Activated naive CD4-positive, alpha-beta T cell treated with anti-CD3 and anti-CD28 coated beads, Interleukin-2, amount 50 U/mL, for 72 hours (primary cell): ENCODE results near the gene MGST3. TPM values are rescaled to one million over a fixed set of nuclear protein-coding genes. Genes with fewer than 3 reads are reported as not detected.
"Not testable (repeated sequence)": the region's sequence is repeated elsewhere in the genome, so short reads cannot be mapped to it uniquely, and the experiment has no call there.

Experiments used
- ATAC-seq, 2 donors: fragments of 150-1000 bp; cut with Tn5 transposase; 2 replicates each; pipeline ENCODE4 v1.10.0; 2021; ENCODE audit warnings: mild to moderate bottlenecking in 2 of 2, moderate library complexity in 2 of 2
- DNase-seq, 2 donors: peaks; one replicate each; pipeline ENCODE4 v3.0.0; 2021 to 2022; ENCODE audit warnings: low spot score in 2 of 2
- H3K27ac Mint-ChIP-seq, 2 donors: one replicate each; pipeline ENCODE4 v1.8.0; 2022; ENCODE audit warnings: mild to moderate bottlenecking in 2 of 2, mixed read lengths in 2 of 2
- H3K36me3 Mint-ChIP-seq, 2 donors: one replicate each; pipeline ENCODE4 v1.8.0; 2022; ENCODE audit warnings: mixed read lengths in 2 of 2
- H3K9me3 Mint-ChIP-seq, 2 donors: one replicate each; pipeline ENCODE4 v1.8.0; 2022; ENCODE audit warnings: mixed read lengths in 2 of 2
- total RNA-seq, 2 donors: library from RNA; stranded (reverse); gene quantifications; one replicate each; pipeline ENCODE4 v1.2.3, GENCODE V29; 2022

The MGST3 gene
- total RNA-seq, 2 donors from 2014 or later: 33.6 to 72.2 TPM

GRCh38 chr1:165619647-165620151, 11.3 kb upstream of the MGST3 start:
- ATAC-seq (no peak), DNase-seq (no peak)
- Mint-ChIP-seq H3K27ac (no peak overlapping the region), H3K9me3 (no peaks in the 10 kb centered on the region), H3K36me3 (no peaks in the 10 kb centered on the region)

DNA sequence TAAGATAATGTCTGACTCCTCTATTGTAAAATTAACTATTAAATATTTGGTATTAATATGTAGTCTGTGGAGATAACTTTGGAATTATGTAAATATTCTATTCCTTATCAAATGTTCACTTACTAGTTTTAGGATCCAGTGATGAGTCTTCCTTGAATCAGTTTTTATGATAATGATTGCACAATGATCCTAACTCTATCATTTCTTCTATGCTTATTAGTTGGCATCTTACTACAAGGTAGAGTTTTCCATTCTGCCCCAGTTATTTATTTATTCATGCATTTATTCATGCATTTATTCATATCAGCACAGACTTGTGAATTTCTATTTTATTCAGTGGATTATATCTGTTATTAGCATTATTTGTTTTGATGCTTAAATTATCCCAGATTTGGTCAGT, 7.4 kb upstream of the MGST3 start:
- no peaks in the 10 kb centered on the region for H3K9me3 Mint-ChIP-seq
- no peak overlapping the region for H3K27ac Mint-ChIP-seq
- DNase-seq: no peak
- no peak for ATAC-seq
- no peaks in the 10 kb centered on the region for H3K36me3 Mint-ChIP-seq

DNA sequence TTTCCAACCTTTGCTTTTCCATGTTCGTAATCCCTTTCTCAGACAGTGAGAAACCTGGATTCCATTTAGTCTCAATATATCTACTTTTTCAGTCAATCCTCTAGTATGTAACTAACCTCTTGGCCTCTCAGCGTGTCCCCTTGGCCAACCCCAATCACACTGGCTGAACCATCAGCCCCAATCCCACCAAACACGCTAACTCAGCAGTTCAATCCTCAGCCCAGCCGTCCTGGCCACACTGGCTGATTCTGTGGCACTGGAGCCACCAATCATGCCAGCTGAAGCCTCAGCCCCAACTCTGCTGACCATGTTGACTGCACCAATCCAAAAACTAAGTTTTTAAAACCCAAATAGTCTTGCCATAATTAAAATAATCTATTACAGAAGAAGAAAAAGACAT, 6.6 kb upstream of the MGST3 start:
- DNase-seq (no peak), ATAC-seq (no peak)
- Mint-ChIP-seq H3K9me3 (no peaks in the 10 kb centered on the region), H3K27ac (no peak overlapping the region), H3K36me3 (no peaks in the 10 kb centered on the region)

GRCh38 chr1:165628147-165628822, 2.7 kb upstream of the MGST3 start:
- Mint-ChIP-seq H3K36me3 (no peaks in the 10 kb centered on the region), H3K9me3 (no peaks in the 10 kb centered on the region), H3K27ac (no peak overlapping the region)
- DNase-seq (no peak), ATAC-seq (no peak)

GRCh38 chr1:165629151-165629550, 1.9 kb upstream of the MGST3 start:
- H3K27ac Mint-ChIP-seq: no peak overlapping the region
- no peak for ATAC-seq
- H3K9me3 Mint-ChIP-seq: no peaks in the 10 kb centered on the region
- no peak for DNase-seq
- H3K36me3 Mint-ChIP-seq: no peaks in the 10 kb centered on the region

DNA sequence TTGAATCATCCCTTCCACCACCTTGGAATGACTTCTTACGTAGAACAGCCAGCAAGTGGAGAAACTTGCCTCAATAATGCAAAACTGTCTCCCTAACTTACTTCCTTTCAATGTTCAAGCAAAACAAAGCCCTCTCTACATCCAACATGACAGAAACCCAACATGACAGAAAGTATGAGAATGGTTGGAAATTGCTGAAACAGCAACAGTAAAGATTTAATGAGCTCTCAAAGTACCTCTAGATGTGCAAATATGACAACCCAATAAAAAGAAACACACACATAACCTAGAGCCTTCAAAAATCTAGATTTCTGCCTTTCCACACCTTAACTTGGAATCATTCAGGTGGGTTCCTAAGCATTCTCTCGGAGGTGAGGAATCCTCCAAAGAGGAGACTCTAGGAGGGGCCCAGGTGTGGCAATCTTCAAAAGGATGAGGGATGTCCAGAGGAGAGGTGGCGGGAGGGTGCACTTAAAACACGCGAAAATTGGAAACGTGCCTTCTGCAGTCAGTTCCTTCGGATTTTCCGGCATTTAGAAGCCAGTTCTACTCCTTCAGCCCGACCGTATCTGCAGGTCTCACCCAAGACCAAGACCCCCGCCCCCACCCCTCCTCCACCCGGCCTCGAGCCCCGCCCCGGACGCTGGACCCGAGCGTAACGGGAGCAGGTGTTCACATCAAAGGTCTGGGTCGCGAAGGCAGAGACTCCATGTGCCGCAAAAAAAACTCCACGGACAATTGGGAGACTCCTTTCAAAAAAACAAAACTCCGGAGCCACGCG, 996 bp upstream of the MGST3 start:
- H3K27ac Mint-ChIP-seq: no peak overlapping the region
- DNase-seq: no peak
- peak in 1 of 2 donors; percentile 0 for ATAC-seq
- H3K36me3 Mint-ChIP-seq: no peaks in the 10 kb centered on the region
- H3K9me3 Mint-ChIP-seq: no peaks in the 10 kb centered on the region

DNA sequence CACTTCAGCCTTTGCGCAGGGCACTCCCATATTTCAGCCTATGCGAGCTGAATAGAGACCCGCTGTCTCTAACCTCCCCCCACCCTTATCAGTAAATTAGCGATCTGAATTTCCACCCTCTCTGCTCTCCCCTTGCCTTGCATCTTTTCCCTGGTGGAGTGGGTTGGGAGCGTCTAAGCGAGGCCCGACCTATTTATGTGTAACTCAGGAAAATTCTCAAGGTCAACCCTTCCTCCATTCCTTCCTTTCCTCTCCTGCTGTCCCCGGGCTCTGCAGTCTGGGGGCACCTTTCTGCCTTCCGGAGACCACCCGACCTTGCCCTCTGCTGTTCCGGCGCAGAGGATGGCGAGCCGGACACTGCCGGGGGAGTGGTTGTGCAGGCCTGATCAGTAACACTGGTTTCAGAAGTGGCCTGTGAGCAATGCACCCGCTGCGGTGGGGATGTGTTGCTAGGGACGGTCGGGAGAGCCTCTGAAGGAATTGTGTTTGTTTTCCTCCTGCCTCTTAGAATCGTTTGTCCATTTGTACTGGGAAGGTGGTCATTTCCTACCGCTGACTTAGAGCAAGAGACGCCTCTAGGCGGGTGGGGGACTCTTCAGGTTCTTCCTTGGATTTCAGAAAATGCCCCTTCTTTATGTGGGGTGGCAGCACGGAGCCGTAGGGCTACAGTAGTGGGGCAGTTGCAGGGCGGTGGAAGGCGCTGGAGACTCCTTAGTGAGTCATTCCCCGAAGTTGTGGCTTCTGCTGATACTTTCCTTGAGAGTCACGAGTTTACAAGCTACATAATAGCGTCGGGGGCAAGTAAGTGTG, 513 bp downstream of the MGST3 start:
- DNase-seq (peak; percentile 47 to 80), ATAC-seq (peak; percentile 54 to 65)
- Mint-ChIP-seq H3K36me3 (no peaks in the 10 kb centered on the region), H3K9me3 (no peaks in the 10 kb centered on the region), H3K27ac (no peak overlapping the region)

DNA sequence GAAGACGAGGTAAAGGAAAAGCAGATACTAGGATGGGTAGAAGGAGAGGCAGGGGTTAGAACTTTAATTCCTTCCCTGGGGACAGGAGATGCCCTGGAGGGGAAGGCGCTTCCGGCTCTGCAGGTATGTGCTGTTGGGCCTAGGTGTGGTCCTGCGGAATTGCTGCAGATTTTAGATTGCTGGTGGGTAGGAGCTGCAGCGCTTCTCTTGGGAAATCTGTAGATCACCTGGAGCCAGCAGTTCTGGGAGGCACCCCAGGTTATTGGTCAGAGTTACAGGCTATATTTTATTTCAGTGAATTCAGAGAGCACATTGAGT, 1.1 kb downstream of the MGST3 start:
- Mint-ChIP-seq H3K9me3 (no peaks in the 10 kb centered on the region), H3K27ac (no peak overlapping the region), H3K36me3 (no peaks in the 10 kb centered on the region)
- ATAC-seq (no peak), DNase-seq (no peak)

DNA sequence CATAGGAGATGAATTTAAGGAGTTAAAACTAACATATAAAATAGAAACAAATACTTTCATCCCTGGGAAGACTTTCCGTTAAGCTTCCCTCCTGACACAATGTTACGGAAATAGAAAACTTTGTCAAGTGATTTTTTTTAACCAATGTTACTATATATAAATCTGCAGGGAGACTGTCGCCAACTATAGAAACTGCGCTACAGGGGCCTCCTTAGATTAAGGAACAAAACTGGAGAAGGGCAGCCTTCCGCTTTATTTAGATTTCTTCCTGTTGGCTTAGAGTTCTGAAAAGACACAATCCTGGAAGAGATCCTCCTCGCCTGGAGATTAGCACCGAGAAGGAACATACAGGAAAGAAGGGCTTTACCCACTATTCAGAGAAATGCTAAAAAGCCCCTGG, 1.5 kb downstream of the MGST3 start:
- no peak for ATAC-seq

GRCh38 chr1:165633614-165634013, 2.6 kb downstream of the MGST3 start:
- ATAC-seq (peak; percentile 5 to 34), DNase-seq (peak in 1 of 2 donors; percentile 12)
- no peaks in the 10 kb centered on the region for H3K36me3 Mint-ChIP-seq
- H3K9me3 Mint-ChIP-seq: no peaks in the 10 kb centered on the region
- H3K27ac Mint-ChIP-seq: no peak overlapping the region

More for the DNA sequence above, 1.5 kb downstream of the MGST3 start:
- Mint-ChIP-seq H3K9me3 (no peaks in the 10 kb centered on the region), H3K27ac (no peak overlapping the region), H3K36me3 (no peaks in the 10 kb centered on the region)
- DNase-seq: no peak

GRCh38 chr1:165634154-165634921, 3.3 kb downstream of the MGST3 start:
- no peak for ATAC-seq
- no peaks in the 10 kb centered on the region for H3K9me3 Mint-ChIP-seq
- DNase-seq: no peak
- H3K27ac Mint-ChIP-seq: no peak overlapping the region
- H3K36me3 Mint-ChIP-seq: no peaks in the 10 kb centered on the region

DNA sequence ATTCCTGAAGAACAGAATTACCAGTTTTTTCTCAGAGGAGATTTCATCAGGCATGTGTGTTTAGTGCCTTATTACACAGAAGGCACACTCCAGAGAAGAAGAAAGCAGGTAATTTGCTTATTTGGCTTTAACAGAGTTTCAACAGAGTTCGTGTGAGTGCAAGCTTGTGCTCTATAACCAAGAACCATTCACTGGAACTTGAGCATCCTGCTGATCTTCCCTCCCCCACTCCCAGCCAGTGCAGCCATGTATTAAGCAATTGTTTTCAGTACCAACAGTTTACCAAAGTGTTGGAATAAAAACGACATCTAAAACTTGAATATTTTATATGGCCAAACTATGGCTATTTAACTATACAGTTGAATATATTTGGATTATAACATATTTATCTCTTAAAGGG, 4.3 kb downstream of the MGST3 start:
- ATAC-seq (no peak), DNase-seq (no peak)
- H3K27ac Mint-ChIP-seq: no peak overlapping the region

DNA sequence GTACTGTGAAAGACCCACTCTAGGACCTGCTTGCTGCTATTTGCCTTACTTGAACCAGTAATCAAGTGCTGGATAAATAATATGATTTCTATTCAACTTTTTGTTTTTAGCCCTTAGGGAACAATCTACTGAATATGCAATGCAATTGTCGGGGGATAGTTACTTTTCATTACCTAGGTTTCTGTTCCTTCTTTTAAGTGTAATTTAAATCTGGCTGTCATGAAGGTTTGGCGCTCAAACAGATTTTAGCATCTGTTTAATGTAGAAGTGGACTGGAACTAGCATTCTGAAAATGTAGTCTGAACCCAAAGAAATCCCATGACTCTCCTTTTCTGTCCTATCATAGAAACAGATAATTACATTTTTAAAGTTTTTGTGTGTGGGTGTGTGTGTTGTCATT, 4.8 kb downstream of the MGST3 start:
- no peak for ATAC-seq
- H3K27ac Mint-ChIP-seq: no peak overlapping the region
- no peaks in the 10 kb centered on the region for H3K9me3 Mint-ChIP-seq
- no peak for DNase-seq
- no peaks in the 10 kb centered on the region for H3K36me3 Mint-ChIP-seq

More for the DNA sequence above, 4.3 kb downstream of the MGST3 start:
- H3K36me3 Mint-ChIP-seq: no peaks in the 10 kb centered on the region
- no peaks in the 10 kb centered on the region for H3K9me3 Mint-ChIP-seq

DNA sequence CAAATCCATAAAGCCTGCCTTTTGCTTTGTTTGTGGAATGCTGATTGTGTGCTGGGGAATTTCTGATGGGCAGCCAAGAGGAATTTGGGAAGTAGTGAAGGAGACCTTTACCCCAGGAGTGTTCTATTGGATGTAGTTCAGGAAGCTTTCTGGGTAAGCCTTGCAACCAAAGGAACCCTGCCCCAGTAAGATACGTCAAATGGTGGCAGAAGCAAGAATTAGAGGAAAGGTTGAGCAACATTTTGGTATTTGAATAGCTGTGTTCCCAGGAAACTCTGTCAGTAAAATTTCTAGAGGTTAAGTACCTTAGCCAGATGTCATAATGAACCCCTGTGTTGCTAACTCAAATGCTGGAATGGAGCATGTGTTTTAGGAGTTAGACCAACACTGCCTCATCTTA, 6.4 kb downstream of the MGST3 start:
- ATAC-seq: no peak
- Mint-ChIP-seq H3K36me3 (no peaks in the 10 kb centered on the region), H3K9me3 (no peaks in the 10 kb centered on the region), H3K27ac (no peak overlapping the region)
- DNase-seq: no peak

GRCh38 chr1:165638211-165638610, 7.2 kb downstream of the MGST3 start:
- H3K27ac Mint-ChIP-seq, ATAC-seq, H3K36me3 Mint-ChIP-seq, DNase-seq, H3K9me3 Mint-ChIP-seq: not testable (repeated sequence)

GRCh38 chr1:165639821-165640623, 9.0 kb downstream of the MGST3 start:
- H3K9me3 Mint-ChIP-seq: no peaks in the 10 kb centered on the region

More at GRCh38 chr1:165639821-165640623, 9.0 kb downstream of the MGST3 start:
- Mint-ChIP-seq H3K36me3 (no peaks in the 10 kb centered on the region), H3K27ac (peak overlapping the region in 1 of 2 donors; percentile 65)
- DNase-seq (no peak), ATAC-seq (peak; percentile 78 to 84)
